ENCODE measurements around the gene DDX39B. TPM values are rescaled to one million over a fixed set of nuclear protein-coding genes. Genes with fewer than 3 reads are reported as not detected.
A peak's percentile ranks its signal among the peaks of the same experiment; 100 is the strongest.

Gene DDX39B
- total and polyA plus RNA-seq, 9 of the 15 experiments (the other 6 are each of a cell fraction or from before 2014, with no cell fraction given): 479 to 869 (median 592) TPM

DNA sequence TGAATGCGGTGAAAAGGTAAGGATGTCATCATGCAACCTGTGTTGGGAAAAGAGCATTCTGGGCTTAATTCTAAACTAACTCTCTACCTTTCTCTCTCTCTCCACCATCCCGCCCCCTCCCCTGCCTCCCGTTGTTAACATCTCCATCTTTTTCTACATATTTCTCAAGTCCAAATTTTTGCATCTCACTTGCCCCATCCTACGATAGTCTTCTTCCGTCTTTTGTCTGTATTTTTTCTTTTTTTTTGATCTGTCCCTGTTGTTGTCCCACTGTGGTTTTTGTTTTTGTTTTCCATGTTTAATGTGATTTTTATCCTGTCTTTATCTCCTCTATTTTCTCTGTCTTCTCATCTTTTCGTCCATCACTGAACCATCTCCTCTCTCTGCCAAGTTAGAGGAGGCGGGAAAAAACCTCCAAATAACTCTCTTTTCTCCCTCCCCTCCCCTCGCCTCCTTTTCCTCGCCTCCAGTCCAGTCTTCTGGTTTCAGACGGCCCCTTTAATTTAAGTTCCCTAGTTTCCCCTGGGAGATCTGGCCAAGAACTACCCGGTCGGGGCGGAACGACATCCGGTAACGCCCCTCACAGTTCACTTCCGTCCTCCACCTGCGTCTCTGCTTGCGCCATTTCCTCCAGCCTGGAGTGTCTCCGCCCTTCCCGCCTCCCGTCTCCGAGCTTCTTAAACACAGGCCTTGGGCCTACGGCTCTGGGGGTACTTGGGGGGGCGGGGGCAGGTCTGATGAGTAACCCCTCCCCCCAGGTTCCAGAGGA, 5.3 kb upstream of the DDX39B start, which contains the start of gene NFKBIL1 (continued):
- TF ChIP-seq POLR3G (IDR thresholded peaks at IDR 0.05; ENCODE audit: extremely low read depth, insufficient read length, insufficient replicate concordance) (no peak), GMEB1 (CRISPR knock-in tag; IDR thresholded peaks at IDR 0.05) (peak; percentile 61), HIVEP1 (CRISPR knock-in tag; IDR thresholded peaks at IDR 0.05) (no peak), NFIC (IDR thresholded peaks at IDR 0.05) (peak; percentile 74), CXXC5 (CRISPR knock-in tag; IDR thresholded peaks at IDR 0.05) (peak; percentile 91), RAD21 (CRISPR knock-in tag; conservative IDR thresholded peaks at IDR 0.05 in 1 of 2, IDR thresholded peaks at IDR 0.05 in 1 of 2) (peak in 1 of 2 experiments; percentile 14; a peak in 1 of 4 replicates), SIN3A (IDR thresholded peaks at IDR 0.05; ENCODE audit: borderline replicate concordance in 2 of 2, control insufficient read depth in 1 of 2, low read depth in 2 of 2, low read length in 2 of 2) (peak in 1 of 2 experiments; percentile 34; a peak in 1 of 4 replicates), ZNF586 (CRISPR knock-in tag; conservative IDR thresholded peaks at IDR 0.05) (no peak), ARID3A (IDR thresholded peaks at IDR 0.05; ENCODE audit: borderline replicate concordance, low read depth, low read length) (0 out of 2 replicates have a peak, but pooled peaks have one; percentile 38), ZNF551 (CRISPR knock-in tag; IDR thresholded peaks at IDR 0.05) (0 out of 2 replicates have a peak, but pooled peaks have one; percentile 64), GTF2F1 (IDR thresholded peaks at IDR 0.05; ENCODE audit: low read depth, low read length) (0 out of 2 replicates have a peak, but pooled peaks have one; percentile 26), XRCC4 (IDR thresholded peaks at IDR 0.05; ENCODE audit: extremely low read depth, insufficient read depth, insufficient read length) (no peak), ZNF239 (CRISPR knock-in tag; IDR thresholded peaks at IDR 0.05) (no peak), CREB1 (IDR thresholded peaks at IDR 0.05) (peak; percentile 91), CREB1 (CRISPR knock-in tag; IDR thresholded peaks at IDR 0.05) (peak; percentile 71), ZNF140 (CRISPR knock-in tag; IDR thresholded peaks at IDR 0.05) (no peak), ZNF347 (CRISPR knock-in tag; IDR thresholded peaks at IDR 0.05; ENCODE audit: low read depth) (no peak), MAFK (IDR thresholded peaks at IDR 0.05; ENCODE audit: low read length) (peak; percentile 27; the same call in 1 of the 2 replicates)
- TF ChIP-seq, protein P1, sequence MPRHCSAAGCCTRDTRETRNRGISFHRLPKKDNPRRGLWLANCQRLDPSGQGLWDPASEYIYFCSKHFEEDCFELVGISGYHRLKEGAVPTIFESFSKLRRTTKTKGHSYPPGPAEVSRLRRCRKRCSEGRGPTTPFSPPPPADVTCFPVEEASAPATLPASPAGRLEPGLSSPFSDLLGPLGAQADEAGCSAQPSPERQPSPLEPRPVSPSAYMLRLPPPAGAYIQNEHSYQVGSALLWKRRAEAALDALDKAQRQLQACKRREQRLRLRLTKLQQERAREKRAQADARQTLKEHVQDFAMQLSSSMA (CRISPR knock-in tag; IDR thresholded peaks at IDR 0.05): no peak
- TF ChIP-seq, protein P2, sequence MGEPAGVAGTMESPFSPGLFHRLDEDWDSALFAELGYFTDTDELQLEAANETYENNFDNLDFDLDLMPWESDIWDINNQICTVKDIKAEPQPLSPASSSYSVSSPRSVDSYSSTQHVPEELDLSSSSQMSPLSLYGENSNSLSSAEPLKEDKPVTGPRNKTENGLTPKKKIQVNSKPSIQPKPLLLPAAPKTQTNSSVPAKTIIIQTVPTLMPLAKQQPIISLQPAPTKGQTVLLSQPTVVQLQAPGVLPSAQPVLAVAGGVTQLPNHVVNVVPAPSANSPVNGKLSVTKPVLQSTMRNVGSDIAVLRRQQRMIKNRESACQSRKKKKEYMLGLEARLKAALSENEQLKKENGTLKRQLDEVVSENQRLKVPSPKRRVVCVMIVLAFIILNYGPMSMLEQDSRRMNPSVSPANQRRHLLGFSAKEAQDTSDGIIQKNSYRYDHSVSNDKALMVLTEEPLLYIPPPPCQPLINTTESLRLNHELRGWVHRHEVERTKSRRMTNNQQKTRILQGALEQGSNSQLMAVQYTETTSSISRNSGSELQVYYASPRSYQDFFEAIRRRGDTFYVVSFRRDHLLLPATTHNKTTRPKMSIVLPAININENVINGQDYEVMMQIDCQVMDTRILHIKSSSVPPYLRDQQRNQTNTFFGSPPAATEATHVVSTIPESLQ (CRISPR knock-in tag; IDR thresholded peaks at IDR 0.05): 0 out of 2 replicates have a peak, but pooled peaks have one; percentile 45
